Brain microvascular endothelial cell (primary cell): ENCODE measurements around the gene RXFP4.
A peak's percentile ranks its signal among the peaks of the same experiment; 100 is the strongest.

ENCODE experiments used
- DNase-seq: peaks from one replicate; pipeline ENCODE4 v3.0.0-alpha.2; 2020
- H3K27ac ChIP-seq: fragments of 250-450 bp; sonication (Bioruptor Pico); 2 replicates; pipeline ENCODE4 v1.5.1; 2020; ENCODE audit warnings: mild to moderate bottlenecking, moderate library complexity
- H3K27me3 ChIP-seq: fragments of 250-450 bp; sonication (Bioruptor Pico); replicated peaks from 2 replicates; pipeline ENCODE4 v1.5.1; 2020; ENCODE audit warnings: mild to moderate bottlenecking
- H3K36me3 ChIP-seq: fragments of 250-450 bp; sonication (Bioruptor Pico); replicated peaks from 2 replicates; pipeline ENCODE4 v1.5.1; 2020; ENCODE audit warnings: mild to moderate bottlenecking
- H3K4me3 ChIP-seq: 2 replicates; pipeline ENCODE4 v1.5.1; 2011; ENCODE audit warnings: low read depth, mild to moderate bottlenecking, control low read depth, low read length, moderate library complexity
- in situ Hi-C: cut with HindIII; loops from 2 replicates; pipeline ENCODE4 v1.10.0; 2017; ENCODE audit warnings: low sequenced_read_pairs, low pct_ligation_motif_present
- TF ChIP-seq, protein P1 (sequence below): IDR thresholded peaks from 2 replicates; pipeline ENCODE4 v1.5.1; 2011; ENCODE audit warnings: low read depth, mild to moderate bottlenecking, moderate library complexity, low read length, control low read depth, inconsistent platforms; ENCODE audit errors: missing control alignments

The RXFP4 gene

GRCh38 chr1:155976062-155976912, 34.8 kb downstream of the RXFP4 start:
- in situ Hi-C loops: no loop called here
- Histone ChIP-seq H3K36me3 (peaks cover 6% of the 10 kb centered on the region), H3K4me3 (peak overlapping the region; percentile 90), H3K27ac (peak overlapping the region; percentile 26), H3K27me3 (no peaks in the 10 kb centered on the region)
- peak; percentile 20 for DNase-seq
- TF ChIP-seq, protein P1, sequence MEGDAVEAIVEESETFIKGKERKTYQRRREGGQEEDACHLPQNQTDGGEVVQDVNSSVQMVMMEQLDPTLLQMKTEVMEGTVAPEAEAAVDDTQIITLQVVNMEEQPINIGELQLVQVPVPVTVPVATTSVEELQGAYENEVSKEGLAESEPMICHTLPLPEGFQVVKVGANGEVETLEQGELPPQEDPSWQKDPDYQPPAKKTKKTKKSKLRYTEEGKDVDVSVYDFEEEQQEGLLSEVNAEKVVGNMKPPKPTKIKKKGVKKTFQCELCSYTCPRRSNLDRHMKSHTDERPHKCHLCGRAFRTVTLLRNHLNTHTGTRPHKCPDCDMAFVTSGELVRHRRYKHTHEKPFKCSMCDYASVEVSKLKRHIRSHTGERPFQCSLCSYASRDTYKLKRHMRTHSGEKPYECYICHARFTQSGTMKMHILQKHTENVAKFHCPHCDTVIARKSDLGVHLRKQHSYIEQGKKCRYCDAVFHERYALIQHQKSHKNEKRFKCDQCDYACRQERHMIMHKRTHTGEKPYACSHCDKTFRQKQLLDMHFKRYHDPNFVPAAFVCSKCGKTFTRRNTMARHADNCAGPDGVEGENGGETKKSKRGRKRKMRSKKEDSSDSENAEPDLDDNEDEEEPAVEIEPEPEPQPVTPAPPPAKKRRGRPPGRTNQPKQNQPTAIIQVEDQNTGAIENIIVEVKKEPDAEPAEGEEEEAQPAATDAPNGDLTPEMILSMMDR: no peak

DNA sequence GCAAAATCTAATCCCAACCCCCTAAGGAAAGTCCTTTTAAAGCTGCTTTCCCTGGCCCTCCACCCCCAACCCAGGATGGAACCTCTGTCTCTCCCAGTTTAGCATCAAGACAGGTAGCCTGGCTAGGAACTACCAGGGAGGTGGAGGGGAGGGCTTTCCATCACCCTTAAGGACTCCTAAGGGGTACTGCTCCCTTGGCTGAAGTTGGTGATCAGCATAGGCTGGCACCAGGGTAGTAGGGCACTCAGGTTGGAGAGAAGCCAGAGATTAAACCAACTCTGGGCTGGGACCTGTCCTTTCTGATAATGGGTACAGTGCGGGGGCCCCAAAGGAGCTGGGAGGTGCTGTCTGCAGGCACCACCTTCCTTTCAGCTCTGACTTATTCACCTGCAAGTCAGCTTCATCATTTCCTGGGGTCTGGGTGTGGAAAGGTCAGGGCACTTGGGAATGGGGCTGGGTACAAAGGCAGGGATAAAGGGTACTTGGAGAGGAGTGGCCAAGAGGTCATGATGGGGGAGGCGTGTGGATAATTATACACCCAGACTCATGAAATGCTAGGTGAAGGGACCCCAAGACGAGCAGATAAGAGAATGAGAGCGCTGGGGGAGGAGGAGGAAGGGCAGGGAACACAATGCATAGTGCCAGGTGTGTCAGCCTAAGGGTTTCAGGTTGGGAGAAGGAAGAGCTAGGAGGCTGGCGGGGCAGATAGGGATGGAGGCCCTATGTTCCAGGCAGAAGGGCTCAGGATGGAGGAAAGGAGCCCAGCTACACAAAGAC, 35.7 kb downstream of the RXFP4 start:
- in situ Hi-C loops: no loop called here
- Histone ChIP-seq H3K27ac (peak overlapping the region; percentile 67), H3K36me3 (peaks cover 6% of the 10 kb centered on the region), H3K4me3 (peak overlapping the region; percentile 90), H3K27me3 (no peaks in the 10 kb centered on the region)
- TF ChIP-seq, protein P1: no peak
- DNase-seq: no peak

DNA sequence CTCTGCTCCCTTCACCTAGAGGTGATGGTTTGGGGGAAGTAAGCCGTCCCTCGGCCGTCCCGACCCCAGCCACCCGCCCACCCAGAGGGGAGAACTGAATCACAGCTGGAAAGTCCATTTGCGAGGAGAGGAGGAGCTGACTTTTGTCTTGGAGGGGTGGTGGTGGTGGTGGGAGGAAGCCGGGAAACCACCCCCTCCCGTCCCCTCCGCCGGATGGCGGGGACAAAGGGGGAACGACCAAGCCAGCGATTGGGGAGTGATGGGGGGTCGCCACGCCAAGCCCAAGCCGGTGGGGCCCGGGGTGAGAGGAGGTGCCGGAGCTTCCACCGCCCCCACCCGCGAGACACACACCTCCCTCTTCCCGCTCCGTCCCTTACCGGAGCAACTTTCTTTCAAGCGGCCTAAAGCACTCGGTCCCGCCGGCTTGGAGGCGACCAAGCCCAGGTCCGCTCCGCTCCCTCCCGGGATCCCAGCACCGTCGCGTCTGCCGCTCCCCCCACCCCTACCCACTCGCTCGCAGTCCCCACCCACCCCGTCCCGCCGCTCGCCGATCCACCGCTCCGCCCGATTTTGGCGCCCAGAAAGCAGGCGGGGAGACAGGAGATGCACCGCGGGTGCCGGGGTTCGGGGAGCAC, 36.4 kb downstream of the RXFP4 start:
- DNase-seq: no peak
- peak overlapping the region; percentile 90 for H3K4me3 ChIP-seq
- peaks cover 4% of the 10 kb centered on the region for H3K36me3 ChIP-seq
- in situ Hi-C loops: no loop called here
- no peaks in the 10 kb centered on the region for H3K27me3 ChIP-seq
- TF ChIP-seq, protein P1: no peak
- peak overlapping the region; percentile 67 for H3K27ac ChIP-seq

- Histone ChIP-seq H3K27me3 (no peaks in the 10 kb centered on the region), H3K27ac (peak within 1 kb of the TSS; percentile 67), H3K36me3 (peaks cover 4% of the 10 kb centered on the region), H3K4me3 (peak within 1 kb of the TSS; percentile 90)
- TF ChIP-seq, protein P1: peak; percentile 59
- no peak for DNase-seq
- in situ Hi-C loops: no loop called here
Observed at GRCh38 chr1:155978325-155978972, 37.0 kb downstream of the RXFP4 start, which contains the start of gene ARHGEF2. Gene ARHGEF2, minus strand, starts transcription at chr1:155978547. Its CDS starts 120 bp downstream, at chr1:155978427.

DNA sequence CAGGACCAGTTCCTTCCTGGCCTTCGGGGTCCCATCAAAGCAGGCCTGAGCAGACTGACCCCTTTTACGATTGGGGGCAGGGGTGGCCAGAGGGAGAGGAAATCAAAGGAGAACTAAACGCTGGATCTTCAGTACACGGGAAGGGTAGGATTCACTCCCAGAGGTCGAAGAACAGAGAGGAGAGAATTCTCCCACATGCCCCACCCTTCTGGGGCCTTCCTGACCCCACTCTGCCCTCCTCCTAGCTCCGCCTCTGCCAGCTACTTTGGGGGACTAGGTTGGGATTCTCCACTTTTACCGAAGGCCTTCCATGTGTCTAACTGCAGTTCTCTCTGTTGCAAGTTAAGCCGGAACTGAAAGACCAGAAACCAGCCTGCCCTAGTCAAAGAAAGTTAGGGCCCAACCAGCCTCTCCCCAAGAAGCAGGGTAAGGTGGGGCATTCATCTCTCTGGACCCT, 37.6 kb downstream of the RXFP4 start:
- DNase-seq: no peak
- H3K27me3 ChIP-seq: no peaks in the 10 kb centered on the region

More for the DNA sequence above, 37.6 kb downstream of the RXFP4 start:
- Histone ChIP-seq H3K36me3 (peaks cover 4% of the 10 kb centered on the region), H3K27ac (peak overlapping the region; percentile 67), H3K4me3 (peak overlapping the region; percentile 90)
- TF ChIP-seq, protein P1: no peak
- in situ Hi-C loops: no loop called here
